ENCODE data around the gene SCO2. TPM values are rescaled to one million over a fixed set of nuclear protein-coding genes. Genes with fewer than 3 reads are reported as not detected.

SCO2 gene
- total and polyA plus RNA-seq, 12 donors, result 0.57 to 2.8 (median 1.1) TPM; not detected in 7

GRCh38 chr22:50560034-50560433 is 34.6 kb upstream of the SCO2 start:
- Histone ChIP-seq H3K36me3 (no peaks in the 10 kb centered on the region), H3K9me3 (no peaks in the 10 kb centered on the region), H3K27ac (no peak overlapping the region), H3K27me3 (no peaks in the 10 kb centered on the region), H3K4me1 (peaks cover 0 to 20% (median 7%) of the 10 kb centered on the region in 9 donors), H3K4me3 (no peak overlapping the region)
- WGBS, 2 donors, result 84 to 86% methylated on average over 3 of the region's 3 CpGs
- intact Hi-C loops (cut with DNase I), result loop anchor here in 1 of 10 donors (5.0 kb wide), 1 partner anchor 33 kb away; the partner anchor contains the start of gene SCO2
- ATAC-seq, result no peak
- TF ChIP-seq CTCF (IDR thresholded peaks at IDR 0.05), result no peak
- no peak for DNase-seq

GRCh38 chr22:50556703-50557102 is 31.3 kb upstream of the SCO2 start:
- Histone ChIP-seq H3K27me3 (peaks cover 0 to 5% (median 0%) of the 10 kb centered on the region in 7 donors), H3K4me3 (no peak overlapping the region), H3K27ac (no peak overlapping the region), H3K4me1 (no peaks in the 10 kb centered on the region), H3K9me3 (no peaks in the 10 kb centered on the region), H3K36me3 (no peaks in the 10 kb centered on the region)
- TF ChIP-seq CTCF (IDR thresholded peaks at IDR 0.05), result no peak
- WGBS, 2 donors, result 75 to 81% methylated on average over 5 of the region's 5 CpGs
- intact Hi-C loops (cut with DNase I), result no loop called here
- ATAC-seq, result no peak
- no peak for DNase-seq

- Histone ChIP-seq H3K36me3 (no peaks in the 10 kb centered on the region), H3K27me3 (peaks cover 0 to 36% (median 27%) of the 10 kb centered on the region in 7 donors), H3K27ac (no peak overlapping the region), H3K9me3 (no peaks in the 10 kb centered on the region), H3K4me3 (no peak overlapping the region), H3K4me1 (peaks cover 0 to 14% (median 9%) of the 10 kb centered on the region in 9 donors)
- ATAC-seq (no peak), DNase-seq (no peak)
- intact Hi-C loops (cut with DNase I), result no loop called here
- WGBS, 2 donors, result 84 to 90% methylated on average over 8 of the region's 8 CpGs
- no peak for TF ChIP-seq CTCF (IDR thresholded peaks at IDR 0.05)
These were observed 27.9 kb upstream of the SCO2 start for GRCh38 chr22:50553310-50553709.

GRCh38 chr22:50551160-50551752 is 25.9 kb upstream of the SCO2 start:
- ATAC-seq, result no peak
- 88 to 97% methylated on average over 11 of the region's 11 CpGs for WGBS, 2 donors
- intact Hi-C loops (cut with DNase I), result no loop called here
- H3K9me3 ChIP-seq, result no peaks in the 10 kb centered on the region
- H3K36me3 ChIP-seq, result no peaks in the 10 kb centered on the region
- peaks cover 0 to 53% (median 44%) of the 10 kb centered on the region in 7 donors for H3K27me3 ChIP-seq
- H3K27ac ChIP-seq, result no peak overlapping the region
- H3K4me1 ChIP-seq, result peaks cover 0 to 22% (median 12%) of the 10 kb centered on the region in 9 donors
- TF ChIP-seq CTCF (IDR thresholded peaks at IDR 0.05), result no peak
- H3K4me3 ChIP-seq, result no peak overlapping the region
- DNase-seq, result no peak
